HG03103 (cell line): ENCODE results near the gene CDKN2AIPNL.
"Not testable (repeated sequence)": the region's sequence is repeated elsewhere in the genome, so short reads cannot be mapped to it uniquely, and the experiment has no call there.

Experiments used
- ATAC-seq: cut with Tn5 transposase; IDR thresholded peaks from one replicate; pipeline ENCODE4 v1.9.1; 2021; ENCODE audit warnings: low read depth; ENCODE audit not compliant: unreplicated experiment

Gene CDKN2AIPNL

GRCh38 chr5:134406390-134406789 is 5.3 kb downstream of the CDKN2AIPNL start:
- ATAC-seq: no peak

DNA sequence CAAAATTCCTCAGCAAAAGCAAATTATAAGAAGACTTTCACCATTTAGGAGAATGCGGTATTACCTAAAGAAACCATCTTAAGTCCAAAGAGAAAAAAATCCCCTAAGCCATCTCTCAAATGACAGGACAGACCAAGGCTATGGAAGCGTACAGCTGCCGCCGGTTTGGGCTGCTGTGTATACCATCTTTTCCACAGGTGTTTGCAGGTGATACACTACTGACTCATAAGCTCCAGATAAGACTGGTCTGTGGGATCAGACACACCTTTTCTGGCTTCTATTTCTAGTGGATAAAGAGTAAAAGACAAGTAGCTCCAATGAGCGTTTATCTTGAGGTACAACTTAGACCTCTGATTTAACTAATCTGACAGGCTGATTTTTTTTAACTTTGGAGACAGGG is 7.7 kb downstream of the CDKN2AIPNL start:
- ATAC-seq: no peak

GRCh38 chr5:134398609-134399155 is 13.0 kb downstream of the CDKN2AIPNL start:
- ATAC-seq: no peak

DNA sequence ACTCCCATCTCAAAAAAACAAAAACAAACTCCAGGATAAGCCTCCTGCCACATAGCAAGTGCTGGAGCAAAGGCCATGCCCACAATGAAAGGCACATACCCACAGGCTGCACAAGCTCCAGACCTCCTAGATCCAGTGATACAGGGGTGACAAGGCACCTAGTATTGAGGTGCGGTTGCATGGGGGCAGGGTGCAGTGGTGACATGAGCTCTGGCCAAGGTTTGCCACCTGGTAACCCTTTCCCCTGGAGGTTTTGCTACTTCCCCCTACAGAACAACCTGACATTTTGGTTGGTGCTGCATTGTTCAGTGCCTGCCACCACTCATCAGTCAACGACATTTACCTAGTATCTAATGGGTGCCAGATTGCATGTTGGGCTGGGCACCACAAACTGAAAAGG is 14.5 kb downstream of the CDKN2AIPNL start:
- no peak for ATAC-seq

GRCh38 chr5:134396274-134396673 is 15.4 kb downstream of the CDKN2AIPNL start:
- ATAC-seq: no peak

GRCh38 chr5:134394932-134395331 is 16.7 kb downstream of the CDKN2AIPNL start:
- ATAC-seq: no peak

- no peak for ATAC-seq
Measured at GRCh38 chr5:134392301-134392700, 19.4 kb downstream of the CDKN2AIPNL start.

DNA sequence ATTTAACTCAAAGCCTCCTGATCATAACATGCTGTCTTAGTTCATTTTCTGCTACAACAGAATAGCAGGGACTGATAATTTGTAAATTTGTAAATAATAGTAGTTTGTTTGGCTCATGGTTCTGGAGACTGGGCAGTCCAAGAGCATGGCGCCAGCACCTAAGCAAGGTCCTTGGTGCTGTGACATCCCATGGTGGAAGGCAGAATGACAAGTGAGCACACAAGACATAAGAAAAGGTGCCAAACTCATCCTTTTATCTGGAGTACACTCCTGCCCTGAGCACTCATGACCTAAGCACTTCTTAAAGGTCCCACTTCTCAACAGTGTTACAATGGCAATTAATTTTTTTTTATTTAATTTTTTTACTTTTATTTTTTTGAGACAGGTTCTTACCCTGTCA is 24.2 kb downstream of the CDKN2AIPNL start:
- no peak for ATAC-seq

DNA sequence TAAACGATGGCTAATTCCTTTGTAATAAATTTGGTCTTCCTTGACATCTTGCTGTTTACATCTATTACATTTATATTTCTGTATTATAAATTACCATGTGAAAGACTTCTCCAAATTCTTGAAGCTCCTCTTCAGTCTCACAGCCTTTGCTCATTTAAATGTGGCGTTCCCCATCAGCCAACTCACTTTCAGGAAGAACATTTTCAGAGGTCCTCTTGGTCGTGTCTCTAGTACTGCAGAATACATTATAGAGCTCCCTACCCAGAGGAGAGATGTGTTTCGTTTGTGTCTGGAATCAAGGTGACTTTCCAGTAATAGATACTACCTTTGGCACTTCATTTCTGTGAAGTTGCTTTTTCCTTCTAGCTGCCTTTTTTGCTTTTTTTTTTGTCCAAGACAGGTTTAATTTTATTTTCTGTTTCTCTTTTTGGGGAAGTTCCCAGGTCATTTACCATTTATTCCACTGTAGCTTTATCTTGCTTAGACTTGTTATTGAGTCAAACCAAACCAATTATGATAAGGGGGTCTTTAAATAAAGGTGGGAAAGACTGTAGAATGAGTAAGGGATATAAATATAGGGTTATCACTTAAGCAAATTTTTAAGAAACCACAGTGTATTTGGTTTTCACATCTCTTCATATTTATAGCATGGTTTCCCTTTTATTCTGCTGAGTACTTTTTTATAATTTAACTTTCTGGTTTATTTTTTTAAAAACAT is 27.5 kb downstream of the CDKN2AIPNL start:
- ATAC-seq: no peak

- not testable (repeated sequence) for ATAC-seq
Measured at GRCh38 chr5:134382204-134382603, 29.5 kb downstream of the CDKN2AIPNL start.

DNA sequence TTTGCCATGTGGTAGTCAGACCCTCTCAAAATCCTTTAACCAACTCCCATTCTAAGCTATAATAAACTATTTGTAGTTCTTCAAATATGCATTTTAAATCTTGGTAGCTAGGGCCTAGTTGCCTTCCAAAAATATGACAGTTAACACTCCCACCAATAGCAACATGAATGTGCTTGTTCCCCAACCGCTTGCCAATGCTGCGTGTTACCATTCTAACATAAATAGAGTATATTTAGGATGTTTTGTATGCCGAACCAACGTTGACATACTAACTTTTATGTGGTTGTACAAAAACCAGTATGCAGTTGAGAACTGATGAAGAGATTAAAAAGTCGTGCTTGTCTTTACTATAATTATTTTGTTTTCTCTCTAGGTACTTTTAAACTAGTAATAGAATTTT is 31.3 kb downstream of the CDKN2AIPNL start:
- ATAC-seq: no peak

- no peak for ATAC-seq
Measured at GRCh38 chr5:134374232-134374631, 37.4 kb downstream of the CDKN2AIPNL start.

- not testable (repeated sequence) for ATAC-seq
Measured at GRCh38 chr5:134373633-134374032, 38.0 kb downstream of the CDKN2AIPNL start.

- no peak for ATAC-seq
Measured at GRCh38 chr5:134371834-134372340, 39.8 kb downstream of the CDKN2AIPNL start.

GRCh38 chr5:134370871-134371833 is 40.5 kb downstream of the CDKN2AIPNL start, which contains the start of gene UBE2B:
TSS of gene UBE2B (plus strand) at chr5:134371569. CDS start at chr5:134371596, 27 bp downstream.
- ATAC-seq: peak; percentile 74

DNA sequence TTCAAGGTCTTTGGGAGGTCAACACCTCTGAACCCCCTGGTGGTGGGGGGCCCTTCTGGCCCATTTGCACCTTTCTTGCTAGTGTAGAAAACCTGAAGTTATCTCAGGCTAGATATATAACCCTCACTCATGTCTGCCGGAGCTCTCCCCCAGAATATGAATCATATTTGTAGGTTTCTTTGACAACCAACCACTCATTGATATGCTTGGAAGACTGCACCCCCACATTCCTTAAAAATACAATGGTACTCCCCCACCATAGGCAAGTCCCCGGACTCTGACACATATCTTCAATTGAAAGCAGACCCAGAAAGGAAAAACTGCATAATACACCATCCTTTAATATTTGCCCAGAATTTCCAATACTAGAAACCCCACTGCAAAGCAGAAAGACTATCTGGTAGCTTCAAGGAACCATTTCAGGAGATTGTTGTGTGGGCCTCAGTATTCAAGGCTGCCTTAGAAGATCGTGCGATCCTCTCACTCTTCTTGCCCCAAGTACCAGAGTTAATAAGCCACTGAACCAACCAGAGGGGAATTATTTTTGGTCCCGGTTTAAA is 41.3 kb downstream of the CDKN2AIPNL start:
- no peak for ATAC-seq

GRCh38 chr5:134365604-134366003 is 46.1 kb downstream of the CDKN2AIPNL start:
- ATAC-seq: no peak

- no peak for ATAC-seq
Measured at GRCh38 chr5:134355681-134356080, 56.0 kb downstream of the CDKN2AIPNL start.
